Measurements from ENCODE around the gene LENG8.
A peak's percentile ranks its signal among the peaks of the same experiment; 100 is the strongest.

Gene LENG8

DNA sequence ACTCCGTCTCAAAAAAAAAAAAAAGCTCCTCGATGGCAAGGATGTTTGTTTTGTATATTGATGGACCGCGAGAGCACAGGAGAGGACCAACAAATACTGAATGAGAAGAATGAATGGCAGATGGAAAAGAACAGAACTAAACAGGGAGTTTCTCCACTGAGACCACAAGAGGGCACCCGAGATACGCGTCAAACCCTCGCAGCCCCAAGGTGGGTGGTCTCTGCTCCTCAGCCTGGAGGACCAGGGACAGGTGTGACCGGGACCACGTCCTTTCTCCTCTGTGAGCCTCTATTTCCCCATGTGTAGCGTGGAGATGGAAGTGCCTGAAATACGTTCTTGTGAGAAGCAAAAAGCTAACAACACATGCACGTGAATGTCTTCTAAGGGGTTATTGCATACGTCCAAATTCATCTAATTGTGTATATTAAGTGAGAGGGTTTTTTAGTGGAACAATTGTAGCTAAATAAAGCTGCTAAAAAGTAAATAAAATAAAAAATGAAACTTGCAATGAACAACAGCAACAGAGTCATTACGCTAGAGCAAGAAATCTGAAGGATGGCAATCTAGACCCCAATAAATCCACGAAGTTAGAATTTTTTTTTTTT is 32.4 kb downstream of the LENG8 start:
- H3K27me3 ChIP-seq (ENCODE audit: insufficient read depth, low read length): no peaks in the 10 kb centered on the region; the same call in 1 of the 2 replicates
- H3K4me2 ChIP-seq (ENCODE audit: low read length): no peak overlapping the region
- no peaks in the 10 kb centered on the region for H3K4me1 ChIP-seq (ENCODE audit: insufficient read depth, low read length, severe bottlenecking)
- TF ChIP-seq, protein P1, sequence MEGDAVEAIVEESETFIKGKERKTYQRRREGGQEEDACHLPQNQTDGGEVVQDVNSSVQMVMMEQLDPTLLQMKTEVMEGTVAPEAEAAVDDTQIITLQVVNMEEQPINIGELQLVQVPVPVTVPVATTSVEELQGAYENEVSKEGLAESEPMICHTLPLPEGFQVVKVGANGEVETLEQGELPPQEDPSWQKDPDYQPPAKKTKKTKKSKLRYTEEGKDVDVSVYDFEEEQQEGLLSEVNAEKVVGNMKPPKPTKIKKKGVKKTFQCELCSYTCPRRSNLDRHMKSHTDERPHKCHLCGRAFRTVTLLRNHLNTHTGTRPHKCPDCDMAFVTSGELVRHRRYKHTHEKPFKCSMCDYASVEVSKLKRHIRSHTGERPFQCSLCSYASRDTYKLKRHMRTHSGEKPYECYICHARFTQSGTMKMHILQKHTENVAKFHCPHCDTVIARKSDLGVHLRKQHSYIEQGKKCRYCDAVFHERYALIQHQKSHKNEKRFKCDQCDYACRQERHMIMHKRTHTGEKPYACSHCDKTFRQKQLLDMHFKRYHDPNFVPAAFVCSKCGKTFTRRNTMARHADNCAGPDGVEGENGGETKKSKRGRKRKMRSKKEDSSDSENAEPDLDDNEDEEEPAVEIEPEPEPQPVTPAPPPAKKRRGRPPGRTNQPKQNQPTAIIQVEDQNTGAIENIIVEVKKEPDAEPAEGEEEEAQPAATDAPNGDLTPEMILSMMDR (IDR thresholded peaks at IDR 0.05; ENCODE audit: low read length): peak; percentile 80
- no peak for TF ChIP-seq EZH2 (IDR thresholded peaks at IDR 0.05; ENCODE audit: borderline replicate concordance, low read length)
- H3K9me2 ChIP-seq (ENCODE audit: low read depth, low read length): no peaks in the 10 kb centered on the region
- no peak overlapping the region for H3K4me3 ChIP-seq (ENCODE audit: low read depth, low read length, poor library complexity, severe bottlenecking)
- no peak overlapping the region for H2AFZ ChIP-seq (ENCODE audit: low read length)
- H3K9ac ChIP-seq (ENCODE audit: low read length): no peak overlapping the region
- H4K20me1 ChIP-seq (ENCODE audit: insufficient read depth, low read length): no peaks in the 10 kb centered on the region
- H3K79me2 ChIP-seq (ENCODE audit: insufficient read depth, low read length): no peaks in the 10 kb centered on the region
- no peaks in the 10 kb centered on the region for H3K36me3 ChIP-seq (ENCODE audit: insufficient read depth, low read length)
- H3F3A ChIP-seq (ENCODE audit: insufficient read depth, low read length): no peaks in the 10 kb centered on the region; the same call in 1 of the 2 replicates
- H3K9me3 ChIP-seq (ENCODE audit: low read length): no peaks in the 10 kb centered on the region
- H3K27ac ChIP-seq (ENCODE audit: low read depth, low read length, poor library complexity, severe bottlenecking): no peak overlapping the region

DNA sequence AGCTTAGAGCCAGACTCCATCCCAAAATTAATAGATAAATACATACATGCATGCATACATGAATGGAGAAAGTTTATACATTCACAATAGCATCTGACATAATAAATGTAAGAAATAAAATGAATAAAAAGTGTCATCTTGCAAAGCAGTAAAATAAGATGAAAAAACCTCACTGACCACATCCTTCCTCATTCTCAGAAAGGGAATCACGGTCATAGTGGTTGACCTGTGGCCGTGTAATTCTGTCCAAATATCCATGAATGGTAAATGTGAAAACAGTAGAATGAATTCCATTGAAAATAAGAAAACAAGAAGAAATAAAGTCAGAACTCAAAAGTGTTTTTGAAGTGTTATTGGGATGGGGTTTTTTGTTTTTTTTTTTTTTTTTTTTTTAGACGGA is 33.9 kb downstream of the LENG8 start:
- no peaks in the 10 kb centered on the region; the same call in 1 of the 2 replicates for H3K27me3 ChIP-seq (ENCODE audit: insufficient read depth, low read length)
- H3K9me3 ChIP-seq (ENCODE audit: low read length): no peaks in the 10 kb centered on the region
- H3K4me2 ChIP-seq (ENCODE audit: low read length): no peak overlapping the region
- no peaks in the 10 kb centered on the region for H4K20me1 ChIP-seq (ENCODE audit: insufficient read depth, low read length)
- no peak for TF ChIP-seq EZH2 (IDR thresholded peaks at IDR 0.05; ENCODE audit: borderline replicate concordance, low read length)
- TF ChIP-seq, protein P1 (IDR thresholded peaks at IDR 0.05; ENCODE audit: low read length): no peak
- no peaks in the 10 kb centered on the region; the same call in 1 of the 2 replicates for H3F3A ChIP-seq (ENCODE audit: insufficient read depth, low read length)
- no peaks in the 10 kb centered on the region for H3K4me1 ChIP-seq (ENCODE audit: insufficient read depth, low read length, severe bottlenecking)
- no peak overlapping the region for H3K9ac ChIP-seq (ENCODE audit: low read length)
- H2AFZ ChIP-seq (ENCODE audit: low read length): no peak overlapping the region
- H3K9me2 ChIP-seq (ENCODE audit: low read depth, low read length): no peaks in the 10 kb centered on the region
- no peak overlapping the region for H3K27ac ChIP-seq (ENCODE audit: low read depth, low read length, poor library complexity, severe bottlenecking)
- H3K79me2 ChIP-seq (ENCODE audit: insufficient read depth, low read length): no peaks in the 10 kb centered on the region
- no peak overlapping the region for H3K4me3 ChIP-seq (ENCODE audit: low read depth, low read length, poor library complexity, severe bottlenecking)
- no peaks in the 10 kb centered on the region for H3K36me3 ChIP-seq (ENCODE audit: insufficient read depth, low read length)

DNA sequence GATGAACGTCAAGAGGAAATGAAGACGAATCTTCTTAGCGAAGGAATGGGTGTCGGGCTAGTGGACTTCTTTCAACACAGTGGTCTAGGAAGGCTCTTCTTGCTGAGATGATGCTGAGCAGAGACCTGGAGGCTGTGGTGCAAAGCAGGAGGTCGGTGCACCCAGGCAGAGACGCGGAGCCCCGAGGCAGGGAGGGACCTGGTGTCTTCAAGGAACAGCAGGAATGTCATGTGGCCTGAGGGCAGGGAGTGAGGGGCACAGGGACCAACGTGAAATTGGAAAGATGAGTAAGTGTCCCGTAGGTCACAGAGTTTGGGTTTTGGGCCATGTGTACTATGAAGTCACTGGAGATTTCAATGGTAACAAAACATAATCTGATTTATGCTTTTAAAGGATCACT is 35.5 kb downstream of the LENG8 start:
- H3K27ac ChIP-seq (ENCODE audit: low read depth, low read length, poor library complexity, severe bottlenecking): no peak overlapping the region
- no peaks in the 10 kb centered on the region for H3K27me3 ChIP-seq (ENCODE audit: insufficient read depth, low read length)
- H3K9ac ChIP-seq (ENCODE audit: low read length): no peak overlapping the region
- no peak overlapping the region for H3K4me2 ChIP-seq (ENCODE audit: low read length)
- no peak overlapping the region for H3K4me3 ChIP-seq (ENCODE audit: low read depth, low read length, poor library complexity, severe bottlenecking)
- no peaks in the 10 kb centered on the region for H4K20me1 ChIP-seq (ENCODE audit: insufficient read depth, low read length)
- no peaks in the 10 kb centered on the region for H3K79me2 ChIP-seq (ENCODE audit: insufficient read depth, low read length)
- no peaks in the 10 kb centered on the region; the same call in 1 of the 2 replicates for H3F3A ChIP-seq (ENCODE audit: insufficient read depth, low read length)
- no peak overlapping the region for H2AFZ ChIP-seq (ENCODE audit: low read length)
- no peaks in the 10 kb centered on the region for H3K9me2 ChIP-seq (ENCODE audit: low read depth, low read length)
- TF ChIP-seq, protein P1 (IDR thresholded peaks at IDR 0.05; ENCODE audit: low read length): no peak
- TF ChIP-seq EZH2 (IDR thresholded peaks at IDR 0.05; ENCODE audit: borderline replicate concordance, low read length): no peak
- no peaks in the 10 kb centered on the region for H3K36me3 ChIP-seq (ENCODE audit: insufficient read depth, low read length)
- no peaks in the 10 kb centered on the region for H3K9me3 ChIP-seq (ENCODE audit: low read length)
- H3K4me1 ChIP-seq (ENCODE audit: insufficient read depth, low read length, severe bottlenecking): no peaks in the 10 kb centered on the region
